B cell (primary cell): Measurements from ENCODE around the gene OR9Q1. TPM values are rescaled to one million over a fixed set of nuclear protein-coding genes. Genes with fewer than 3 reads are reported as not detected.

Source experiments
- ATAC-seq: fragments of 200-7000 bp; cut with Tn5 transposase; one replicate; pipeline ENCODE4 v1.10.0; 2021; ENCODE audit warnings: low read depth, mild to moderate bottlenecking, moderate number of reproducible peaks, moderate library complexity
- CTCF ChIA-PET: fragments of 350-600 bp; sonication (Branson Sonifier 250); formaldehyde crosslinking; loops from one replicate; lab custom pipeline; 2021; ENCODE audit warnings: antibody characterized with exemption, inconsistent platforms; lab: Charles Lee
- POLR2A ChIA-PET: fragments of 350-600 bp; sonication (Branson Sonifier 250); formaldehyde crosslinking; loops from one replicate; lab custom pipeline; 2021; ENCODE audit warnings: antibody characterized with exemption; lab: Charles Lee
- DNase-seq: peaks from one replicate; pipeline ENCODE4 v3.0.0; 2013
- H2AFZ ChIP-seq: 2 replicates; pipeline ENCODE4 v1.6.1; 2012; ENCODE audit warnings: mild to moderate bottlenecking, low read depth, low read length; ENCODE audit not compliant: insufficient read depth, poor library complexity, severe bottlenecking
- H3K27ac ChIP-seq, 2 donors: 1 replicate in 1 of 2; 2 replicates in 1 of 2; pipeline ENCODE4 v1.5.1; 2012 to 2013; ENCODE audit warnings: low read length in 2 of 2, mild to moderate bottlenecking in 2 of 2, moderate library complexity in 1 of 2
- H3K27me3 ChIP-seq, 4 experiments: fragments of 200-600 bp in 1 of 4; sonication (generic) in 1 of 4; replicated peaks in 1 of 4; 1 replicate in 2 of 4; 2 replicates in 2 of 4; pipeline versions ENCODE4 v1.6.1 to v1.7.0; 2013 to 2016; ENCODE audit warnings: low read length in 3 of 4, mild to moderate bottlenecking in 2 of 4, mixed read lengths in 1 of 4, moderate library complexity in 1 of 4; ENCODE audit not compliant: insufficient read depth in 4 of 4, control insufficient read depth in 3 of 4; ENCODE audit errors: control extremely low read depth in 1 of 4
- H3K36me3 ChIP-seq, 2 experiments: replicated peaks in 1 of 2; 1 replicate in 1 of 2; 2 replicates in 1 of 2; pipeline versions ENCODE4 v1.6.1 to v1.7.1; 2013; ENCODE audit warnings: low read length in 1 of 2; ENCODE audit not compliant: insufficient read depth in 2 of 2, control insufficient read depth in 1 of 2; ENCODE audit errors: control extremely low read depth in 1 of 2, extremely low read depth in 1 of 2
- H3K4me1 ChIP-seq, 2 donors: fragments of 200-600 bp in 1 of 2; sonication (generic) in 1 of 2; 1 replicate in 1 of 2; 2 replicates in 1 of 2; pipeline versions ENCODE4 v1.5.1 to v1.6.1; 2013 to 2017; ENCODE audit warnings: low read length in 2 of 2; ENCODE audit not compliant: control insufficient read depth in 2 of 2, insufficient read depth in 2 of 2
- H3K4me2 ChIP-seq: replicated peaks from 2 replicates; pipeline ENCODE3; 2012; ENCODE audit warnings: mild to moderate bottlenecking, low read depth, low read length; ENCODE audit not compliant: poor library complexity, severe bottlenecking
- H3K4me3 ChIP-seq, 5 experiments: fragments of 200-600 bp in 1 of 5; sonication (generic) in 1 of 5; 1 replicate in 3 of 5; 2 replicates in 2 of 5; pipeline versions ENCODE4 v1.5.1 to v1.7.0; 2011 to 2016; ENCODE audit warnings: low read length in 4 of 5, mild to moderate bottlenecking in 4 of 5, low read depth in 2 of 5, control low read depth in 1 of 5, moderate library complexity in 1 of 5; ENCODE audit not compliant: insufficient read depth in 1 of 5; ENCODE audit errors: control extremely low read depth in 1 of 5, extremely low read depth in 1 of 5
- H3K79me2 ChIP-seq: fragments of 200-600 bp; sonication (generic); one replicate; pipeline ENCODE4 v1.6.0; 2016; ENCODE audit warnings: low read length; ENCODE audit not compliant: control insufficient read depth, insufficient read depth
- H3K9ac ChIP-seq: fragments of 200-600 bp; sonication (generic); 2 replicates; pipeline ENCODE4 v1.6.1; 2017; ENCODE audit warnings: mild to moderate bottlenecking, low read length, moderate library complexity
- H3K9me3 ChIP-seq, 3 donors: one replicate each; pipeline versions ENCODE4 v1.6.1 to v1.7.1; 2013; ENCODE audit warnings: low read length in 2 of 3; ENCODE audit not compliant: control insufficient read depth in 2 of 3, insufficient read depth in 1 of 3; ENCODE audit errors: control extremely low read depth in 1 of 3
- H4K20me1 ChIP-seq: 2 replicates; pipeline ENCODE4 v1.6.0; 2012; ENCODE audit warnings: mild to moderate bottlenecking, low read length; ENCODE audit not compliant: insufficient read depth, control insufficient read depth, poor library complexity, severe bottlenecking
- H3K27ac Mint-ChIP-seq: one replicate; pipeline ENCODE4 v1.8.0; 2021; ENCODE audit warnings: mixed read lengths
- H3K27me3 Mint-ChIP-seq: one replicate; pipeline ENCODE4 v1.8.0; 2021; ENCODE audit warnings: mixed read lengths
- H3K4me1 Mint-ChIP-seq: one replicate; pipeline ENCODE4 v1.8.0; 2021; ENCODE audit warnings: mixed read lengths
- H3K4me3 Mint-ChIP-seq: one replicate; pipeline ENCODE4 v1.8.0; 2021; ENCODE audit warnings: mixed read lengths
- H3K9me3 Mint-ChIP-seq: one replicate; pipeline ENCODE4 v1.8.0; 2022; ENCODE audit warnings: mixed read lengths; ENCODE audit not compliant: insufficient read depth
- CTCF ChIP-seq: fragments of 200-600 bp; IDR thresholded peaks from one replicate; pipeline ENCODE4 v1.8.0; 2022; ENCODE audit warnings: antibody characterized with exemption, mild to moderate bottlenecking
- EZH2 ChIP-seq: IDR thresholded peaks from 2 replicates; pipeline ENCODE4 v1.6.1; 2012; ENCODE audit warnings: borderline replicate concordance, low read depth, mild to moderate bottlenecking, moderate library complexity, low read length; ENCODE audit not compliant: insufficient read depth, poor library complexity, severe bottlenecking
- WGBS: methylation state at CpG from one replicate; pipeline ENCODE4 v1.1.5; 2013; ENCODE audit warnings: missing lambda C conversion rate; ENCODE audit not compliant: insufficient coverage; 5-methylcytosine and 5-hydroxymethylcytosine counted together
- intact Hi-C: fragments of 100-400 bp; cut with micrococcal nuclease; formaldehyde crosslinking; loops from one replicate; pipeline ENCODE4 v1.10.0; 2022
- polyA plus RNA-seq: library from polyadenylated mRNA; depleted of rRNA; stranded (reverse); fragments of >200 nt; gene quantifications from 2 replicates; pipeline ENCODE4 v1.2.3, GENCODE V29; 2012
- total RNA-seq, 2 donors: library from RNA; stranded (reverse); fragments of 120-200 nt in 1 of 2; gene quantifications; 1 replicate in 1 of 2; 2 replicates in 1 of 2; pipeline versions ENCODE4 v1.2.3 to v1.2.4, GENCODE V29; 2013 to 2022

OR9Q1 gene
- total and polyA plus RNA-seq, 2 donors (not counting 1 experiment from before 2014, with no cell fraction given) = not detected

GRCh38 chr11:58003036-58003435 is 20.6 kb upstream of the OR9Q1 start:
- Histone ChIP-seq H3K9ac (no peak overlapping the region), H3K36me3 (no peaks in the 10 kb centered on the region), H3K27me3 (peaks cover 0 to 5% (median 2%) of the 10 kb centered on the region in 4 experiments), H3K27ac (no peak overlapping the region), H3K9me3 (peaks cover 0 to 4% (median 0%) of the 10 kb centered on the region in 3 donors), H3K4me1 (no peaks in the 10 kb centered on the region), H3K4me2 (no peak overlapping the region), H2AFZ (no peak overlapping the region), H4K20me1 (no peaks in the 10 kb centered on the region), H3K4me3 (no peak overlapping the region), H3K79me2 (no peaks in the 10 kb centered on the region)
- Mint-ChIP-seq H3K27me3 (peaks cover 41% of the 10 kb centered on the region), H3K9me3 (no peaks in the 10 kb centered on the region), H3K4me3 (no peak overlapping the region), H3K4me1 (no peaks in the 10 kb centered on the region), H3K27ac (no peak overlapping the region)
- no CpG with 5 or more reads among the region's 2 CpGs for WGBS
- intact Hi-C loops = no loop called here
- TF ChIP-seq CTCF = no peak
- no peak for TF ChIP-seq EZH2
- no peak for ATAC-seq
- ChIA-PET CTCF (no interaction called here), POLR2A (no interaction called here)
- no peak for DNase-seq

DNA sequence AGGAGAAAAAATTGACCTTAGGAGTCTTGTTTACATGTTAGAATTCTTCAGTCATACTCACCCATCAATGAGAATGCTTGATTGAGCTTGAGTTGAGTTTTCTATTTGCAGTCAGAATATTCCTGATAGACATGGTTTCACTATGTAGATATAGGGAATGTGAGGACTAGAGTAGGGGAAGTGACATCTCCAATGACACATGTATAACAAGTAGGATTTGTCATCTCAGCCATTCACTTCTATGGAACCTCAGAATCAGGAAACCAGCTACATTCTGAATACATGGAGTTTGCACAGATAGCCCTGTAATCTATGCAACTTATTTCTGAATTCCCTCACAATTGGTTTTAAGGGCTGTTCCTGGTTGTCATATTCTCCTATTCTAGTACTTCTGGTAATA is 20.1 kb upstream of the OR9Q1 start:
- DNase-seq (no peak), ATAC-seq (no peak)
- TF ChIP-seq EZH2 (no peak), CTCF (no peak)
- Histone ChIP-seq H4K20me1 (no peaks in the 10 kb centered on the region), H3K27me3 (peaks cover 0 to 5% (median 2%) of the 10 kb centered on the region in 4 experiments), H3K4me2 (no peak overlapping the region), H3K9me3 (peaks cover 0 to 4% (median 0%) of the 10 kb centered on the region in 3 donors), H3K9ac (no peak overlapping the region), H2AFZ (no peak overlapping the region), H3K36me3 (no peaks in the 10 kb centered on the region), H3K4me3 (no peak overlapping the region), H3K79me2 (no peaks in the 10 kb centered on the region), H3K27ac (no peak overlapping the region), H3K4me1 (no peaks in the 10 kb centered on the region)
- H3K4me3 Mint-ChIP-seq = no peak overlapping the region
- ChIA-PET CTCF (no interaction called here), POLR2A (no interaction called here)
- no peaks in the 10 kb centered on the region for H3K9me3 Mint-ChIP-seq
- intact Hi-C loops = no loop called here
- H3K4me1 Mint-ChIP-seq = no peaks in the 10 kb centered on the region
- no peak overlapping the region for H3K27ac Mint-ChIP-seq
- H3K27me3 Mint-ChIP-seq = peaks cover 41% of the 10 kb centered on the region
